HepG2 (cell line): ENCODE results near the gene DLST. TPM values are rescaled to one million over a fixed set of nuclear protein-coding genes. Genes with fewer than 3 reads are reported as not detected.

ENCODE experiments used
- ATAC-seq: fragments of 200-7000 bp; cut with Tn5 transposase; 3 replicates; pipeline ENCODE4 v1.9.1; 2020; ENCODE audit warnings: mild to moderate bottlenecking, moderate library complexity
- BruUV-seq: library from RNA; stranded (reverse); fragments of 400-500 nt; replicated peaks from 2 replicates; lab custom pipeline; 2021; lab: Mats Ljungman, UMichigan
- CTCF ChIA-PET: fragments of 300-600 bp; formaldehyde crosslinking; extraction: SDS; loops from one replicate; lab custom pipeline; 2021; ENCODE audit warnings: low total read pairs, inconsistent platforms, low intra/inter-chr PET ratio; lab: Yijun Ruan, JAX
- POLR2A ChIA-PET: fragments of 350-600 bp; sonication (Branson Sonifier 250); formaldehyde crosslinking; loops from one replicate; lab custom pipeline; 2020; ENCODE audit warnings: antibody characterized with exemption, inconsistent platforms; lab: Yijun Ruan, JAX
- DNase-seq: peaks from one replicate; pipeline ENCODE4 v3.0.0-alpha.2; 2015; ENCODE audit warnings: low spot score
- FAIRE-seq: peaks from 3 replicates; lab custom pipeline; 2011; peaks lifted over from hg19 to GRCh38; lab: Jason Lieb, UNC
- H2AFZ ChIP-seq: one replicate; pipeline ENCODE4 v1.6.1; 2011; ENCODE audit warnings: low read length, inconsistent platforms
- H3K27ac ChIP-seq: fragments of 300-600 bp; 3 replicates; pipeline ENCODE4 v1.8.0; 2011; ENCODE audit warnings: mixed run types, mild to moderate bottlenecking, mixed read lengths, low read length, inconsistent platforms; ENCODE audit not compliant: insufficient read depth; ENCODE audit errors: extremely low read length
- H3K27me3 ChIP-seq, 2 experiments: fragments of 200-600 bp in 1 of 2; 2 replicates in 1 of 2; 3 replicates in 1 of 2; pipeline versions ENCODE4 v1.6.0 to v1.8.0; 2011; ENCODE audit warnings: low read length in 2 of 2, mild to moderate bottlenecking in 2 of 2, moderate library complexity in 2 of 2, inconsistent platforms in 1 of 2; ENCODE audit not compliant: insufficient read depth in 2 of 2, control insufficient read depth in 1 of 2
- H3K36me3 ChIP-seq, 2 experiments: fragments of 200-600 bp in 1 of 2; replicated peaks in 1 of 2; 2 replicates in 1 of 2; 3 replicates in 1 of 2; pipeline versions ENCODE4 v1.5.1 to v1.8.0; 2011; ENCODE audit warnings: low read length in 2 of 2, inconsistent platforms in 1 of 2; ENCODE audit not compliant: insufficient read depth in 2 of 2, control insufficient read depth in 1 of 2
- H3K4me1 ChIP-seq: 2 replicates; pipeline ENCODE4 v1.5.1; 2012; ENCODE audit warnings: low read length, inconsistent platforms; ENCODE audit not compliant: insufficient read depth
- H3K4me2 ChIP-seq: 2 replicates; pipeline ENCODE4 v1.6.0; 2011; ENCODE audit warnings: low read depth, low read length, inconsistent platforms
- H3K4me3 ChIP-seq, 3 experiments: fragments of 200-600 bp in 1 of 3; sonication (generic), shearing (Covaris generic) in 1 of 3; replicated peaks in 1 of 3; 2 replicates each; pipeline ENCODE4 v1.5.1; 2011 to 2016; ENCODE audit warnings: low read length in 3 of 3, inconsistent platforms in 2 of 3, low read depth in 2 of 3, mild to moderate bottlenecking in 2 of 3, control low read depth in 1 of 3, mixed read lengths in 1 of 3; ENCODE audit not compliant: insufficient read depth in 1 of 3
- H3K79me2 ChIP-seq: one replicate; pipeline ENCODE4 v1.6.1; 2011; ENCODE audit warnings: low read length, inconsistent platforms; ENCODE audit not compliant: insufficient read depth
- H3K9ac ChIP-seq: 2 replicates; pipeline ENCODE4 v1.6.0; 2011; ENCODE audit warnings: mild to moderate bottlenecking, low read depth, low read length, inconsistent platforms; ENCODE audit not compliant: insufficient read depth
- H3K9me3 ChIP-seq: 2 replicates; pipeline ENCODE4 v1.5.1; 2012; ENCODE audit warnings: mild to moderate bottlenecking, low read length
- H4K20me1 ChIP-seq: 2 replicates; pipeline ENCODE4 v1.6.0; 2011; ENCODE audit warnings: inconsistent platforms, mild to moderate bottlenecking, low read length, moderate library complexity; ENCODE audit not compliant: insufficient read depth
- AHR ChIP-seq: IDR thresholded peaks from 2 replicates; pipeline ENCODE4 v1.6.1; 2018; ENCODE audit warnings: missing genetic modification reagents, missing compliant biosample characterization
- ARID5B ChIP-seq: IDR thresholded peaks from 2 replicates; pipeline ENCODE4 v1.4.0; 2020; ENCODE audit warnings: mild to moderate bottlenecking, missing genetic modification reagents
- ATF4 ChIP-seq, 2 experiments: fragments of 450-650 bp in 1 of 2; sonication (generic) in 1 of 2; formaldehyde crosslinking; IDR thresholded peaks; 2 replicates each; pipeline versions ENCODE4 v1.5.0 to v1.8.0; 2020 to 2022; ENCODE audit warnings: mild to moderate bottlenecking in 1 of 2, missing genetic modification reagents in 1 of 2
- FOSL2 ChIP-seq: sonication (generic); formaldehyde crosslinking; IDR thresholded peaks from 2 replicates; pipeline ENCODE4 v1.4.0; 2020; ENCODE audit warnings: missing genetic modification reagents
- FOXA3 ChIP-seq: IDR thresholded peaks from 2 replicates; pipeline ENCODE4 v1.6.1; 2016; ENCODE audit warnings: missing genetic modification reagents, missing compliant biosample characterization
- FOXP1 ChIP-seq, 2 experiments: fragments of 450-650 bp in 1 of 2; IDR thresholded peaks; 2 replicates each; pipeline ENCODE4 v1.6.1; 2017 to 2018; ENCODE audit warnings: antibody characterized with exemption in 1 of 2
- NKX3-1 ChIP-seq: sonication (generic); formaldehyde crosslinking; IDR thresholded peaks from 2 replicates; pipeline ENCODE4 v1.5.0; 2020; ENCODE audit warnings: missing genetic modification reagents
- NRL ChIP-seq: sonication (generic); formaldehyde crosslinking; IDR thresholded peaks from 2 replicates; pipeline ENCODE4 v1.5.0; 2020; ENCODE audit warnings: missing genetic modification reagents, mild to moderate bottlenecking, moderate library complexity, borderline replicate concordance
- RXRA ChIP-seq: sonication (generic); formaldehyde crosslinking; IDR thresholded peaks from 2 replicates; pipeline ENCODE4 v1.5.1; 2020; ENCODE audit warnings: missing genetic modification reagents
- SAP130 ChIP-seq: IDR thresholded peaks from 2 replicates; pipeline ENCODE4 v1.6.1; 2016; ENCODE audit warnings: low read depth
- SYNCRIP ChIP-seq: fragments of 200-400 bp; formaldehyde crosslinking; IDR thresholded peaks from 2 replicates; pipeline ENCODE4 v1.6.1; 2018; ENCODE audit warnings: mild to moderate bottlenecking, low read depth, low read length; ENCODE audit not compliant: insufficient read depth
- TFAP4 ChIP-seq: sonication (generic); IDR thresholded peaks from 2 replicates; pipeline ENCODE4 v1.6.1; 2016; ENCODE audit warnings: low read depth, borderline replicate concordance
- ZBTB46 ChIP-seq: sonication (generic); formaldehyde crosslinking; IDR thresholded peaks from 2 replicates; pipeline ENCODE4 v1.4.0; 2020; ENCODE audit warnings: mild to moderate bottlenecking, missing genetic modification reagents, borderline replicate concordance
- ZNF121 ChIP-seq: sonication (generic); formaldehyde crosslinking; IDR thresholded peaks from 2 replicates; pipeline ENCODE4 v1.5.0; 2020; ENCODE audit warnings: mild to moderate bottlenecking, missing genetic modification reagents
- ZNF720 ChIP-seq: sonication (generic); formaldehyde crosslinking; IDR thresholded peaks from 2 replicates; pipeline ENCODE4 v1.4.0; 2020; ENCODE audit warnings: missing genetic modification reagents
- WGBS: methylation state at CpG from one replicate; pipeline ENCODE4 v1.1.6; 2017; ENCODE audit warnings: low lambda C conversion rate; 5-methylcytosine and 5-hydroxymethylcytosine counted together
- in situ Hi-C: cut with HindIII; loops from 2 replicates; pipeline ENCODE4 v1.10.0; 2017; ENCODE audit warnings: low pct_unique_long_range_greater_than_20kb; ENCODE audit not compliant: extremely low pct_ligation_motif_present
- intact Hi-C: fragments of 100-400 bp; cut with micrococcal nuclease; formaldehyde crosslinking; loops from one replicate; pipeline ENCODE4 v1.10.0; 2022; ENCODE audit not compliant: unreplicated experiment
- polyA plus RNA-seq, 8 experiments: library from polyadenylated mRNA; depleted of rRNA in 3 of 8; stranded (reverse) in 7 of 8; unstranded in 1 of 8; fragments of >200 nt; fragmentation: Illumina TruSeq in 4 of 8; extraction: Trizol in 4 of 8; gene quantifications; 2 replicates each; pipeline versions ENCODE4 v1.2.1 to v1.2.3, GENCODE V29; 2011 to 2016; ENCODE audit warnings: low read depth in 4 of 8, missing spikeins in 1 of 8, mixed read lengths in 1 of 8; ENCODE audit not compliant: insufficient read depth in 1 of 8
- total RNA-seq, 5 experiments: library from RNA; depleted of rRNA; stranded (reverse); fragments of >200 nt; fragmentation: Illumina TruSeq; extraction: Trizol; gene quantifications; 2 replicates each; pipeline ENCODE4 v1.2.3, GENCODE V29; 2016; ENCODE audit warnings: low read depth in 1 of 5

Gene DLST
- total and polyA plus RNA-seq, 2 of the 13 experiments (the other 11 are each of a cell fraction or from before 2014, with no cell fraction given), result 56.5 to 94.3 TPM

- Histone ChIP-seq H3K36me3 (peaks cover 0 to 3% of the 10 kb centered on the region in 2 experiments; a peak in 1 of 5 replicates), H3K9ac (no peak overlapping the region), H3K79me2 (peaks cover 28% of the 10 kb centered on the region), H3K4me2 (peak overlapping the region; percentile 94), H3K27me3 (peaks cover 0 to 10% of the 10 kb centered on the region in 2 experiments; a peak in 1 of 5 replicates), H4K20me1 (peaks cover 21% of the 10 kb centered on the region), H3K9me3 (no peaks in the 10 kb centered on the region), H3K27ac (no peak overlapping the region), H3K4me1 (peaks cover 56% of the 10 kb centered on the region)
- CTCF ChIA-PET, result no interaction called here
- intact Hi-C loops, result loop anchor here (2.0 kb wide), 2 partner anchors 19 to 25 kb away; no protein-coding TSS in a partner anchor
- WGBS, result 4% methylated on average over 3 of the region's 3 CpGs
- no peak for FAIRE-seq
- no peak for ATAC-seq
- BruUV-seq, result no TSS peak
- peak; percentile 30 for DNase-seq
- in situ Hi-C loops, result no loop called here
- TF ChIP-seq ZNF121 (no peak), TFAP4 (peak; percentile 57; the same call in 1 of the 2 replicates), SAP130 (CRISPR knock-in tag) (peak; percentile 59), ARID5B (peak; percentile 25; the same call in 1 of the 2 replicates), ZBTB46 (CRISPR knock-in tag) (no peak), AHR (CRISPR knock-in tag) (no peak), RXRA (CRISPR knock-in tag) (no peak), FOXA3 (CRISPR knock-in tag) (peak; percentile 77), FOSL2 (CRISPR knock-in tag) (peak; percentile 49; the same call in 1 of the 2 replicates), ATF4 (CRISPR knock-in tag; IDR thresholded peaks at IDR 0.05) (peak in 1 of 2 experiments; percentile 67; a peak in 1 of 4 replicates), SYNCRIP (no peak), NKX3-1 (CRISPR knock-in tag) (no peak), NRL (CRISPR knock-in tag) (no peak), ZNF720 (CRISPR knock-in tag) (no peak), FOXP1 (IDR thresholded peaks at IDR 0.05) (no peak), FOXP1 (CRISPR knock-in tag; IDR thresholded peaks at IDR 0.05) (0 out of 2 replicates have a peak, but pooled peaks have one; percentile 23)
- TF ChIP-seq, all 625 proteins: peak for 7
- POLR2A ChIA-PET, result interaction anchor here (0.6 to 9.2 kb wide), 9 partner anchors 14 to 260 kb away, joined by 3 to 84 read pairs (median 5); partner anchors contain the start of gene NEK9
- Histone ChIP-seq H3K4me3 (no peak overlapping the region; a peak in 1 of 6 replicates), H2AFZ (no peak overlapping the region)
Observed at GRCh38 chr14:74879427-74880182, 2.1 kb upstream of the DLST start.
